GM18909 (cell line): ENCODE measurements around the gene TMTC1.

ENCODE experiments used
- ATAC-seq: cut with Tn5 transposase; IDR thresholded peaks from one replicate; pipeline ENCODE4 v1.9.1; 2021; ENCODE audit warnings: mild to moderate bottlenecking; ENCODE audit not compliant: unreplicated experiment, poor library complexity

The TMTC1 gene

GRCh38 chr12:29681370-29681769 is 102.4 kb downstream of the TMTC1 start:
- ATAC-seq = no peak

GRCh38 chr12:29676676-29677075 is 107.1 kb downstream of the TMTC1 start:
- no peak for ATAC-seq

GRCh38 chr12:29674463-29674862 is 109.3 kb downstream of the TMTC1 start:
- ATAC-seq = no peak

GRCh38 chr12:29673346-29673745 is 110.4 kb downstream of the TMTC1 start:
- no peak for ATAC-seq

GRCh38 chr12:29672580-29672979 is 111.2 kb downstream of the TMTC1 start:
- ATAC-seq = no peak

- no peak for ATAC-seq
Measured at GRCh38 chr12:29671742-29672141, 112.0 kb downstream of the TMTC1 start.

GRCh38 chr12:29667011-29667410 is 116.7 kb downstream of the TMTC1 start:
- no peak for ATAC-seq

GRCh38 chr12:29665107-29665506 is 118.6 kb downstream of the TMTC1 start:
- ATAC-seq = no peak

- ATAC-seq = no peak
Measured at GRCh38 chr12:29662734-29663323, 120.9 kb downstream of the TMTC1 start.

- no peak for ATAC-seq
Measured at GRCh38 chr12:29660847-29661246, 122.9 kb downstream of the TMTC1 start.

GRCh38 chr12:29656762-29657538 is 126.8 kb downstream of the TMTC1 start:
- ATAC-seq = no peak

GRCh38 chr12:29655861-29656260 is 127.9 kb downstream of the TMTC1 start:
- no peak for ATAC-seq

- no peak for ATAC-seq
Measured at GRCh38 chr12:29653286-29653685, 130.5 kb downstream of the TMTC1 start.

GRCh38 chr12:29650371-29650770 is 133.4 kb downstream of the TMTC1 start:
- ATAC-seq = no peak

GRCh38 chr12:29649722-29650121 is 134.0 kb downstream of the TMTC1 start:
- ATAC-seq = no peak

- no peak for ATAC-seq
Measured at GRCh38 chr12:29644536-29645162, 139.1 kb downstream of the TMTC1 start.

- ATAC-seq = no peak
Measured at GRCh38 chr12:29640589-29641345, 143.0 kb downstream of the TMTC1 start.

GRCh38 chr12:29639893-29640495 is 143.7 kb downstream of the TMTC1 start:
- no peak for ATAC-seq

- no peak for ATAC-seq
Measured at GRCh38 chr12:29638528-29638927, 145.2 kb downstream of the TMTC1 start.

GRCh38 chr12:29634057-29634456 is 149.7 kb downstream of the TMTC1 start:
- no peak for ATAC-seq
